COLO668 (cell line): ENCODE results near the gene ELAVL4.
"Not testable (repeated sequence)": the region's sequence is repeated elsewhere in the genome, so short reads cannot be mapped to it uniquely, and the experiment has no call there.

Source experiments
- DNase-seq: peaks from one replicate; lab custom pipeline; 2025; ENCODE audit not compliant: unreplicated experiment; lab: John Stamatoyannopoulos, UW

Gene ELAVL4

DNA sequence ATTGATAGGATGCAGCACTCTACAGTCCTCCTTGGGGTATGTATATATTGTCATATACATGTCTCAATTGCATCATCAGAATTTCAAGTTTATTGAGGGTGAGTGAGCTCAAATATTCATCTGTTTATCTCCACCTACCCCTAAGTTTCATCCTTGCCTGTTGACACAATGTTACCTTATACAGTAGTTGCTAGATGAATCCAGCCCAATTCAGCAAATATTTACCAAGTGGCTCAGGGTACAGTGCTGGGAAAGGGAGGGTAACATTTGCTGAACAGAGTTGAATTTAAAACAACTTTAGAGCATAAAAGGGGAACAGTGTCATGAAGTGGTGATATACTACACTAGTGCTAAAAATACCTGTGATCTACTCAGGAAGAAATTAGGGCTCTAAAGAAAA, 14.4 kb downstream of the ELAVL4 start:
- peak; percentile 49 for DNase-seq

DNA sequence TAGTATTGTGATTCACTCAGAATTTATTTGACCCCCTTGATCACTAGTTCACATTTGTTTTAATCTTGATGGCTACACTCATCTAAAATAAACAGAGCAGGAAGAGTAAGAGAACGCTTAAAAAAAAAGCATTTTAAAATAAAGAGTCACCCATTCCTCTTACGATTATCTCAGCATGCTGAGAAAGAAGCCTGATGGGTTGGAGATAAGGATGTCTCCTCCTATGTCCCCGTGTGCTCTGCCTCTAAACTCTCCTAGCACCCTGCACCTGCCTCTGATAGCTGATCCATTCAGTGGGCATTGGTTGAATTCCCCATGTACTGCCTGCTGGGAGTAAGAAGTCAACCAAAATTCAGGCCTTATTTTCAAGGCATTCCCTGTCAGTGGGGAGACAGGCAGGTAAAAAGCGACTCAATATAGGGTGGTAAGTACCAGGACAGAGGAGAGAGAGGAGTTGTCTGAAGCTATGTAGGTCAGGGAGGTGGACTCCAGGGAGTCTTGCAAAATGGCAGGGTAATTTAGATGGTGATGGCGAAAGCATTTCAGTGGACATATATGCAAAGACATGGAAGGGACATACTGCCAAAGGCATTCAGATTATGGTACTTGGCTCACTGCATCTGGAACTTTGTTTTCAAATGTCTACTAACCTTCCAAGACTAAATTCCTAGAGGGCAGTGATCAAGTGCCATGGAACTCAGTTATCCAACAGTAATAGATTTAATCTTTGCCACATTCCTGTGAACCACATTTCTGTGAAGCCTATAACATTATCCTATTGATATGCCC, 18.4 kb downstream of the ELAVL4 start:
- DNase-seq = no peak

DNA sequence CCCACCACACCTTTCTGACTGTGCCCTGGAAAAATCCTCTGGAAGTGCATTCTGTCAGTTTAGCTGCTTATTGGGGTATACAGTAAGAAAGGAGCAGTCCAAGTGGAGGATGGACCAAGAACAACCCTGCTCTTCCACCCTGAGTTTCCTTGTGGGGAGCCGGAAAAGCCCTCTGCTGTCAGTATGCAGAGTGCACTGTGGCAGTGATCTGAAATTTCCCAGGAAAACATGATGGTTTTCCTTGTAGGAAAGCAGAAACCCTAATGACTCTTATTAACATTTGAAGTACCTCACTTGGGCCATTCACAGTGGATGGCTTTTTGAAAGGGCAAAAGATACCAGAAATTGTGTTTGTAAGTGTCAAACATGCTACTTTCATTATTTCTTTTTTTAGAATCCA, 20.5 kb downstream of the ELAVL4 start:
- DNase-seq = no peak

DNA sequence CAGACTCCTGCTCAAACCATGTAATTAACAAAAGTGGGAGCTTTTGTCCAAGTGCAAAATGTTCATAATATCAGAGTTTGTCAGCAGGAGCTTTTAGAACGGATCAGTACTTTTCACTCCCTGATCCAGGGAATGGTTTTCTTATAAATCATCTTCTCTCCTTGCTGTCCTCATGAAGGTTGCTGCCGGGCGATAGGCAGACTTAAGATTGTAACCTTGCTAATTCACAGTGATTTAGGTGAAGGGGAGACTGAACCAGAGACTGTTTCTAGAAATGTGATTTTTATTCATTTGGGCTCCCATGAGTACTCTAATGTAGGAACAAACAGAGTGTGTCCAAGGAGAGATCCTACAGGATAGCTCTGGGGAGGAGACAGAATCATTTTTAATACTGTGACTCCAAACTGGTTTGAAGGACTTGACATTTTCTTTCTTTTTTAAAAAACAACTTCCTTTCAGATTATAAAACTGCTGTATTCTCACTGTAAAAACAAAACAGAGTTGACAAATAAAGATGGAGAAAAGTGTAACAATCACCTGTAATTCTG, 23.7 kb downstream of the ELAVL4 start:
- no peak for DNase-seq

DNA sequence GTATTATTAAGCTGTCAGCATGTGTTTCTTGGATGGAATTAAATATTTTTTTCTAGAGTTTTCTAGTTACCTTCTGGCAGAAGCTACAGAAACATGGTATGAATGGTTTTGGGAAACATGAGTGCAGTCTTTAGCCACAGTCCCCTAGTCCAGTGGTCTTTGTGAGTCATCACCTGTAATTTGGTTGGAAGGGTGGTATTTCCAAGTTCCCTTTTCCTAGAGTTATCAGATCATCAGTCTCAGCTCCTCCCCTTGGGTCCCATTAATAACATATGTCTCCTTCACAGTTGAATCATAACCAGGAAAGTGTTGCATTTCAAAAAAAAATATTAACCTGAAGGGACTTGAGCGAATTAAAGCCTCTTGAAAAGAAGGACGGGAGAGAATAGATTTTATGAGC, 27.0 kb downstream of the ELAVL4 start:
- no peak for DNase-seq

DNA sequence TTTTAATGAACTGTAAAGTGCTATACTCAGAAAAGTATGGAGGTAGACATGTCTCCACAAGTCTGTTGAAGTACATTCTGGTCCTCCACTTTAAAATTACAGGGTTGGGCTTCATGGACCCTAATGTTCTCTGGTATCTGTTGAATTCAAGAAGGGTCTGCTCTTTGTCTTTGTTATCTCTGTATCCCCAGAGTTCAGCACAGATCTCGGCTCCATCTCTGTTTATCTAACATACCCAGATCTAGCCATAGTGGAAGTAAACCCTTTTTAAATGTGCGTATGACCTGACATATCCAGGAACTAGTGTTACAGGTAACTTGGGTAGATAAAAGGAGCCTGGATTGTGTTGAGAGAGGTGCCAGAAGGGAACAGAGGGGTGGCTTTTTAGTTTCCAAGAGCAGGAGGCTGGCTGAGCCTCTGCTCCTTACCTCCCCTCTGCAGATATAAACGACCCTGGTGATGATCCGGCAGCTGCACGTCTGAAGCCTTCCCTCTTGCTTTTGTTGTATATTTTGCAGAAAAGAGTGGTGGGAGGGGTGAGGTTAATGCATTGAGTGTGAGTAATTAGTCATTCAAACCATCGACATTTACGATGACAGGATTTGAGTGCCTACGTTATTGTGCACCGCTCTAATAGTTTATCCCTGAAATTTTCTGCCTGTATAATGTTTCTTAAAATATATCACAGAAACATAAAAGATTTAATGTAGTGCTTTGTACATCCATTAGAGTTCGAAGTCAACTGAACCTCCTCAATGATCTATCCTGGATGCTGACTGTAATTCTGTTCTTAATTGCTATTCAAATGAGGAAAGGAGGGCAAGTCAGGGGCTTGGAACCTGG, 30.8 kb downstream of the ELAVL4 start:
- DNase-seq = no peak

DNA sequence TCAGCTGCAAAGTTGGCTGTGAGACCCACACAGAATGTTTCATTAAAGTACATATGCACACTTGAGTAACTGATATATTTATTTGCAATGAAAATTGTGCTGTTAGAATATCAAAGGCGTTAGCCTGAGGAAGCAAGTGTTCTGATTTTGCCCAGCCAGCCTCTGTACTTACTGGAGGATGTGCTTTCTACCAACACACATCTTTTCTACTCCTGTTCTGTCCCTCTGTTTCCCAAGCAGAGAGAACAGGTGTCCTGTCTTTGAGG, 31.4 kb downstream of the ELAVL4 start:
- DNase-seq = no peak

DNA sequence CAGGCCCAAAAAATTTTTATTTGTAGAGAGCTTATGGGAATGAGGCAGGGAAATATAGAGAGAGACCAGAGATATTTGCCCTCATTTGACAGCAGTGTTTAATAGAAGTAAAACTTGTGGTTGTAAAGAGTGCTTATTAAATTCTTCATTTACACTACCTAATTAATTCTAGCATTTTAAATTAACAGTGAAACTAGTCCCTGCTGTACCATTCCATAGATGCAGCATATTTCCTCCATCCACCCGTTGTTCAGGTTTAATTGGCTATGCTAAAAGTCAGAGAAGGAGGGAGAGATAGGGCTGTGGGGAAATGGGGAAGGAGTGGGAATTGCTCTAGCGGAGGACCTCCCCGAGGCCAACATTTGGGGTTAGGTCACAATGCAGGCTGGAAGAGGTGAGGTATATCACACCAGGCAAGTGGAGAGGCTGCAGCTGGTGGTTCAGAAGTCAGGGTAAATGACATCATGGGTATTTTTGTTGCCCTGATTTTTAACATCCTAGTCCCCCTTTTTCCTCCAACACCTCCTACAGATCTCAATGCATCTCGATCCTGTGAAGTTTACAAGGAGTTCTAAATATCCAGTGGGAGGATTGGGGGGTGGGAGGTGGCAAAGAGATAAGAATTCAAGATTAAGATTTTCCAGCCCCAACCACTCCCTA, 38.6 kb downstream of the ELAVL4 start:
- DNase-seq = no peak

DNA sequence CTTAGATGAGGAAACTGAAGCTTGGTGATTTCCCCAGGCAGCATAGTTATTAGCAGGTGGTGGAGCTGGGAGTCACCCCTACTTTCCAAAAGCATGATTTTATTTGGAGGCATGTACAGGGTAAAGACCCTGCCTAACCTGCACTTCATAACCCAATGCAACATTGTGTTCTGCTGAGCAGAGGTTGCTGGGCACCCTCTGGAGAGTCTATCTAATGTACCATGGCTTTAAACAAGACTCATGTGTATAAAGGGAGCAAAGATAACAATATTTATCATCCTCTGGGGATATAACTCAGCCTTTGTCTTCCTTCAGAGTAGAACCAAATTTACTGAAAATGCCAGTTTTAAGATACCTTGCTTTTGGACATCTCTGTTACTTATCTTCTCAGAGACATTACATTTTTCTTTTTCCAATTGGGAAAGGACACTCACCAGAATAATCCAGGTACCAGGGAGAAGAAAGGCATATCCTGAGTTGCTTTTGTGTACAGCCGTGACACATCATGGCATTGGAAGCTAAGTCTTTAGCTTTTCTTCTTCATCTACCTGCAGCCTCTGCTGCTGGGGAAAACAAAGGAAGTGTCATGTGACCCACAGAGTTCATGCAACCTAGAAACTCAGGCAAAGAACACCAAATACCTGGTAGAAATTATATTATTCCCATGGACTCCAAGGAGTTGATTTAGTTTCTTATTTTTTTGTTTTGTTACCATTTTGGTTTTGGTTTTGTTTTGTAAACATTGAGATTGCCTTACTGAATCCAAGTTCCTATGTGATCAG, 39.6 kb downstream of the ELAVL4 start:
- no peak for DNase-seq

DNA sequence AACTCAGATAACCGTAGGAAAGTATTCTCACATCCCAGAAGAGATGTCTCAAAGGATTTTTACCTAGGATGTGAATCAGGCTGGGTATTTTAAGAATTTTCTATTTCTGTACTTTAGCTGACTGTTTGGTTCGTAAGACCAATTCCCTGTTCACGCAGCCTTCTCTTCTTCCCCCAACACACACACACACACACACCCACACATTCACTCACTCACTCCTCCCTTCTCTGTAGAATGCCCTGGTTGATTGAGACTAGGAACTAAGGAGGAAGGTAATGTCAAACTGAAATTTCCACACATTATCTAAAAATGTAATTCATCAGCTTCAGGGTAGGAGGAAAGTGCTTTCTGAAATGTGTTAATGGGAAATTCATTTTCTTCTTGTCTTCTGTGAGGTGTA, 43.5 kb downstream of the ELAVL4 start:
- DNase-seq = no peak

DNA sequence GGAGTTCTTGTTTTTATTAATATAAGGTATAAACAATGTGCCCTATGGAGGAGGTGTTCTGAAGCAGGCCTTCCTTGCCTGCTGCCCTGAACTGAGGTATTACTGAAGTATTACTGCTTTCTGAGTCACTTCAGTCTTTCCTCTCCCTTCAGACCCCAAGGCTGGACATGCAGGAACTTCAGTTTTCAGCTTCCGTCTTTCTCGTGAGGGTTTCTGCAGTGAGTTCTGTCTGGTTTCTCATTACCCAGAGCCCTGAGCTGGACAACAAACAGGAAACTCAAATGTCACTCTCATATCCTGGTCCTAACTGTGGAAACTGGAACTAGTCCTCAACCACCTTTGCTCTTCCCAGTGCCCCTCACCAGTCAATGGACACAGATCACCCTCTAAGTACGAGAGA, 46.8 kb downstream of the ELAVL4 start:
- no peak for DNase-seq

DNA sequence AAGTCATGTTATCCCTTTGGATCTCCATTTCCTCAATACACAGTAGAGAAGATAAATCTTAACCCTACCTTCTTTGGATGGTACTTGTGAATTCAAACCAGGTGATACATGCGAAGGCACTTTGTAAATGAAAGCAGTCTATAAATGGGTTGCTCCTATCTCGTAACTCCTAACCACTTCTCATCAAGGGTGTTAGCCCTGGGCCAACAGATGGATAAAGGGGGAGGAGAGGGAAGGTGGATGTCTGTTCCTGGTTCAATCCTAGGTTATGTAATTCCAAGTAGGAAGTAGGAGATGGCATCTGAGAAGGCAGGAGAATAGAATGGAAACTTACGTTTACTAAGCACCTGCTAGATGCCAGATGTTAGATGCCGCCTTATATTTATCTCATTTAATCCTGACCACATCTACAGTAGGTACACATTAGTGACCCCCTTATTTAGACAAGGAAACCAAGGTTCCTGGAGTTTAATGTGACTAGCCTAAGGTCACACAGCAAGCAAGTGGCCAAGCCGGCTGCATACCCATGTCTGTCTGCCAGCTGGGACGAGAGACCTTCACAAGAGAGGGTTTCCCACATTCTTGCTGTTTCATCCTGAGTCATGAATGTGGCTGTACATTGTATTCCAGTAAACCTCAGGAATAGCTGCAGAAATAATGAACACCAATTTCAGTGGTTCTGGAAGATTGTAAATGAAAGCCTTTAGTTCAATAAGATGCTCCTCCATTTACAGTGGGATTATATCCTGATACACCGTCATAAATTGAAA, 47.7 kb downstream of the ELAVL4 start:
- no peak for DNase-seq

DNA sequence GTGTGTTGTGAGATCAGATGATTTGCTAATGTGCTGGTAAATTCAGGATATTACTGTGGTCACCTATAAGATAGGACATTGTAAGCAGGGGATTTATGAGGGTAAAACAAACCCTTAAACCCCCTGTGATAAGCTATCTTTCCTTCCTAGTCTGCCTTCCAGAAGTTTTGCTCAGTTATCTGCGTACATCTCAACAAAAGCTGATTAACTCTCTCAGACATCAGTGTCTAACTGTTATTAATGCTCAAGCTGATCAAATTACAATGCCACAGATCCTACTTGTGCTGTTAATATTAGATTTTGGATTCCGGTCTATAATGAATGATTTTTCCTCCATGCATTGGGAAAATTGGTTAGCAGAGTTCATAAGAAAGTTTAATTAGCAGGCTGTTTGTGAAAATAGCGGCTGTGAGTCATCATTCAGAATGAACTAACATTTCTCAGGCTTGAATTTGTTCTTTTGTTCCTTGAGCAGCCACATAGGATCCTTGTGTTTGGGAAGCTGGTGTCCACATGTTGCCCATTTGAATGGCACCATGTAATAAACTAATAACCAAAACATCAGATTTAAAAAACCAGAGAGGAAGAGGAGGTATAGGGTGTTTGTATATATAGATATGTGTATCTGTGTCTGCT, 48.7 kb downstream of the ELAVL4 start:
- no peak for DNase-seq

DNA sequence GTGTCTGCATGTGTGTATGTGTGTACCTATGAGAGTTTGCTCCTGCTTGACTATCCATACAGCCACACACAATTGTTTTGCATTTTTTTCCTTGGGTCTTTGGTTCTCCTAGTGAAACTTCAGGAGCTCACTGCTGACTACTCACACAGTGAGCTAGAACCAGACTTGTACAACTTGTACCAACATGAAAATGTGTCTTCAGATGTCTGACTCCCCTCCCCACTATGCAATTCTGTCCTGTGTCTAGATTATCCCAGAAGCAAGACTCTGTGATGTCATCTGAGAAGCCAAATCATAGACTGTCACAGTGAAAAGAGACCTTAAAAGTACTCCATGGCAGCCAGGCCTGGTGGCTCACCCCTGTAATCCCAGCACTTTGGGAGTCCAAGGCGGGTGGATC, 49.7 kb downstream of the ELAVL4 start:
- no peak for DNase-seq

DNA sequence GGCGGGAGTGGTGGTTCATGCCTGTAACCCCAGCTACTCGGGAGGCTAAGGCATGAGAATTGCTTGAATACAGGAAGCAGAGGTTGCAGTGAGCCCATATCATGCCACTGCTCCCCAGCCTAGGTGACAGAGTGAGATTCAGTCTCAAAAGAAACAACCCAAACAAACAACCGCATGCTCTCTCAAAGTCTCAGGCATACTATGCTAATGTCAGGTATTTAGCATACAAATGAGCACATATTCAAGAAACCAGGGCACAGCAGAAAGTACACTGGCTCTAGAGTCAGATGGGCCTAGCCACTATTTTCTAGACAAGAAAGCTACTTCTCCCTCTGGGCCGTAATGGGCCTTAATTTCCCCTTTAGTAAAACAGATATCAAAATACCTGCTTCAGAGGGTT, 55.0 kb downstream of the ELAVL4 start:
- DNase-seq = no peak

DNA sequence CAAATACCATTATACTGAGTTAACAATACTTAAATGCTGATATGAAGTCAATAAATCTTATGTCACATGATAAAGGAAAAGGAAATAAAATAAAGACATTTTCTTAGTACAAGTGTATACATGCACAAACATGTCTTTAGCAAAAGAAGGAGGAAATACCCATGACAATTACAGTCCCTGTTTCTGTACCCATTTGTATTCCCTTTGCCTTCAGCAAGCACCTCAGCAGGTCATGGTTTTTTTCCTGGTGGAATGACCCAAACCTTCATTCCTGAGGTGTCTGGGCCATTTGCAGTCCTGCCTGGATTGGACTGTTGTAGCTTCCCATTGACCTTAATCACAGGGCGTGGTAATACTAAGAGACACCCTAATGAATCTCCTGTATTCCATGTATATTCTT, 57.6 kb downstream of the ELAVL4 start:
- not testable (repeated sequence) for DNase-seq

DNA sequence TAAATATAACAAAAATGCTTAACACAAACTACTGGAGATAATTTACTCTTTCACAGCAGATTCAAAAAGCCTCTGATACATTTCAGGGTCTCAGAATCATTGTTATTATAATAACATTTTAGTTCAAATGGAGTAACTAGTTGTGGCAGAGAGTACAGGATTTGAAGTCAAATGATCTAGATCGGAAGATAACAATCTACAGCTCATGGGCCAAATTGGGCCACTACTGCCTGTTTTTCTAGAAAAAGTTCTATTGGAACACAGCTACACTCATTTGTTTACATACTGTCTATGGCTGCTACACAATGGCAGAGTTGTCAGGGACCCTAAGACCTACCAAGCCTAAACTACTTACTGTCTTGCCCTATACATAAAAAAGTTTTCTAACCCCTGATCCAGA, 63.6 kb downstream of the ELAVL4 start:
- no peak for DNase-seq

DNA sequence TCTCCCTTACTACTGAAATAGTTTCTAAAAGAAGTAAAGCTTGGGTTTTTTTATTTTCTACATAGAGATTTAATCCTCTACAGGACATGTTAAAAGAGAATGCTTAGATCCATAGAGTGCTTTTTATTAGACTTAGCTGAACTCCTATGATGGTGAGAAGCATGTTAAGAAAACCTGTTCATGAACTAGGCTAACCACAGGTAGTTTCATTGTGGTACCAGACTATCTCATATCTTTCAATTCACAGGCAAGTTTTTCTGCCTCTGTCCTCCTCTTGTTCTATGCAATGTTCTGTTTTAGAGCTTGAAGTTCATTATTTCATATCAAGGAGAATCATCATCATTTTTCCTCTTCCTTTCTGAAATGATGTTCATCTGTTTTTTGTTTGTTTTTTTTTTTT, 65.4 kb downstream of the ELAVL4 start:
- DNase-seq = no peak

DNA sequence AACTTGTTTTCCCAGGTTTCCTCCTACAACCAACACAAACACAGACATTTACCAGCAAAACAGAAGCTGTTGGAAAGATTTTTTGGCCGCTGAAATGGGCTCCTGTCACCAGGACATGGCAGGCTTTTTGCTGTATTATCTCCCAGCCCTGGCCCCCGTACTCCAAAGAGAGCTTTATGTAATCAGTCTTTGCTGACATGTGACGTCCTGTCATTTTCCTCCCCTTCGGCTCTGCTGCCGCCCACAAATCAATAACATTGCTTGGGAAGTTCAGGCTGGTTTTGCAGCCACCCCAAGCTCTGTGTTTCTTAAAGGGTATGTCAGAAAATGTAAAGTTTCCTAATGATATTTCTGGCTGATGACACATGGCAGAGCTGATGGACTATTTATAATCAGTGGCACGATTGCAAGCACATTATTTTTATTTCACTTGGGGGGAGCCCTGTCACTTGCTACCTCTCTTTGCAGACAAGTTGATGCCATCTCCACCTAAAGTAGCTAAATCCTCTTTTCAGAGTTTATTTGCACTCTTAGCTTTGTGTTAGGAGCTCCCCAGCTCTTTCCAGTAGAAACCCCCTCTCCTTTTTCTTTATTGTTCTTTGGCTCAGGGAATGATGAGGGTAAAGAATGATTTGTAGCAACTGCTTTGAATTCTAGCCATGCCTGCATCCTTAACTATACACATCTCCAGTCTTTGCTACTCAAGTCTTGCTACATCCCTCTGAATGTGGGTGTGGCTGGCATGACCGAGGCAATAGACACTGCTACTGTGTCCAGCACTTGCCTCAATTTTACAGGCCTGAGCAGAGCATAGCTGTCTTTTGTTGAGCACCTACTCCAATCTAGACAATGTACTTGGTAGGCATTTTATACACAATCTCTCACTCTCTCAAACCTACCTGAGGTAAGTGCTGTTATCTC, 67.3 kb downstream of the ELAVL4 start:
- DNase-seq = no peak
